PC-3 (cell line): ENCODE measurements around the gene CCDC197. TPM values are rescaled to one million over a fixed set of nuclear protein-coding genes. Genes with fewer than 3 reads are reported as not detected.

Source experiments
- ATAC-seq: fragments of 200-7000 bp; cut with Tn5 transposase; 2 replicates; pipeline ENCODE4 v1.9.1; 2020; ENCODE audit warnings: mild to moderate bottlenecking, moderate library complexity
- BruUV-seq: library from RNA; stranded (reverse); fragments of 400-500 nt; replicated peaks from 2 replicates; lab custom pipeline; 2021; lab: Mats Ljungman, UMichigan
- CTCF ChIA-PET: fragments of 300-600 bp; sonication (Branson Sonifier 250); formaldehyde crosslinking; loops from one replicate; lab custom pipeline; 2022; ENCODE audit warnings: antibody characterized with exemption; lab: Charles Lee
- POLR2A ChIA-PET: fragments of 300-600 bp; sonication (Branson Sonifier 250); formaldehyde crosslinking; loops from one replicate; lab custom pipeline; 2022; ENCODE audit warnings: antibody characterized with exemption; ENCODE audit not compliant: unreplicated experiment; lab: Charles Lee
- DNase-seq: peaks from one replicate; pipeline ENCODE4 v3.0.0-alpha.2; 2015
- H2AFZ ChIP-seq: fragments of 300-600 bp; sonication (generic); 2 replicates; pipeline ENCODE4 v1.6.0; 2016; ENCODE audit warnings: antibody characterized with exemption, low read length
- H3F3A ChIP-seq: fragments of 300-600 bp; sonication (generic); one replicate; pipeline ENCODE4 v1.6.0; 2017; ENCODE audit warnings: antibody characterized with exemption, low read length, control low read depth, mild to moderate bottlenecking; ENCODE audit not compliant: unreplicated experiment
- H3K27ac ChIP-seq: fragments of 300-600 bp; sonication (generic); 2 replicates; pipeline ENCODE4 v1.5.1; 2016; ENCODE audit warnings: mild to moderate bottlenecking, low read length
- H3K27me3 ChIP-seq: fragments of 300-600 bp; sonication (generic); 2 replicates; pipeline ENCODE4 v1.6.1; 2016; ENCODE audit warnings: low read length, mixed read lengths
- H3K36me3 ChIP-seq: fragments of 300-600 bp; sonication (generic); 2 replicates; pipeline ENCODE4 v1.6.1; 2016; ENCODE audit warnings: low read depth, mixed run types, low read length, mixed read lengths
- H3K4me1 ChIP-seq: fragments of 300-600 bp; sonication (generic); 2 replicates; pipeline ENCODE4 v1.5.1; 2016; ENCODE audit warnings: low read length; ENCODE audit not compliant: insufficient read depth
- H3K4me2 ChIP-seq: fragments of 300-600 bp; sonication (generic); 2 replicates; pipeline ENCODE4 v1.6.0; 2016; ENCODE audit warnings: low read length
- H3K4me3 ChIP-seq: fragments of 300-600 bp; sonication (generic); 2 replicates; pipeline ENCODE4 v1.5.1; 2016; ENCODE audit warnings: mild to moderate bottlenecking, low read length, mixed read lengths
- H3K79me2 ChIP-seq: fragments of 300-600 bp; sonication (generic); 2 replicates; pipeline ENCODE4 v1.6.1; 2017; ENCODE audit warnings: low read length, mixed read lengths
- H3K9ac ChIP-seq: fragments of 300-600 bp; sonication (generic); 2 replicates; pipeline ENCODE4 v1.6.0; 2016; ENCODE audit warnings: mild to moderate bottlenecking, low read length
- H3K9me2 ChIP-seq: fragments of 300-600 bp; sonication (generic); replicated peaks from 2 replicates; pipeline ENCODE4 v1.6.1; 2016; ENCODE audit warnings: mixed run types, low read length, mixed read lengths
- H3K9me3 ChIP-seq: fragments of 300-600 bp; sonication (generic); 2 replicates; pipeline ENCODE4 v1.6.1; 2016; ENCODE audit warnings: low read length, mixed read lengths
- H4K20me1 ChIP-seq: fragments of 300-600 bp; sonication (generic); 2 replicates; pipeline ENCODE4 v1.6.1; 2016; ENCODE audit warnings: low read length, mixed read lengths
- CTCF ChIP-seq: fragments of 300-600 bp; sonication (generic); conservative IDR thresholded peaks from 2 replicates; pipeline ENCODE4 v1.5.1; 2017; ENCODE audit warnings: antibody characterized with exemption, low read depth, mild to moderate bottlenecking, low read length
- EZH2 ChIP-seq: fragments of 300-600 bp; sonication (generic); IDR thresholded peaks from one replicate; pipeline ENCODE4 v1.6.1; 2017; ENCODE audit warnings: antibody characterized with exemption, mild to moderate bottlenecking, low read length; ENCODE audit not compliant: unreplicated experiment
- EZH2phosphoT487 ChIP-seq: fragments of 300-600 bp; sonication (generic); IDR thresholded peaks from 2 replicates; pipeline ENCODE4 v1.6.1; 2018; ENCODE audit warnings: mild to moderate bottlenecking, antibody characterized with exemption, low read length, borderline replicate concordance
- intact Hi-C: fragments of 100-400 bp; cut with micrococcal nuclease; formaldehyde crosslinking; loops from 2 replicates; pipeline ENCODE4 v1.9.0; 2023
- total RNA-seq: library from RNA; depleted of rRNA; stranded (reverse); fragments of >200 nt; gene quantifications from 2 replicates; pipeline ENCODE4 v1.2.3, GENCODE V29; 2014

The CCDC197 gene
- total RNA-seq, 1 experiment from 2014 or later, result not detected

- Histone ChIP-seq H4K20me1 (no peaks in the 10 kb centered on the region), H3K36me3 (no peaks in the 10 kb centered on the region), H3K4me3 (no peak overlapping the region), H3K9ac (no peak overlapping the region), H2AFZ (no peak overlapping the region), H3F3A (no peaks in the 10 kb centered on the region), H3K9me3 (no peaks in the 10 kb centered on the region), H3K4me2 (no peak overlapping the region), H3K79me2 (no peaks in the 10 kb centered on the region), H3K4me1 (peaks cover 11% of the 10 kb centered on the region; the same call in 1 of the 2 replicates), H3K9me2 (no peaks in the 10 kb centered on the region), H3K27ac (no peak overlapping the region), H3K27me3 (no peaks in the 10 kb centered on the region)
- CTCF ChIA-PET, result no interaction called here
- ATAC-seq, result no peak
- BruUV-seq, result no TSS peak
- POLR2A ChIA-PET, result no interaction called here
- no peak for TF ChIP-seq EZH2phosphoT487
- TF ChIP-seq CTCF, result no peak
- no peak for TF ChIP-seq EZH2
- no peak for DNase-seq
- intact Hi-C loops, result no loop called here
Observed at GRCh38 chr14:93991212-93991611, 5.9 kb upstream of the CCDC197 start.

DNA sequence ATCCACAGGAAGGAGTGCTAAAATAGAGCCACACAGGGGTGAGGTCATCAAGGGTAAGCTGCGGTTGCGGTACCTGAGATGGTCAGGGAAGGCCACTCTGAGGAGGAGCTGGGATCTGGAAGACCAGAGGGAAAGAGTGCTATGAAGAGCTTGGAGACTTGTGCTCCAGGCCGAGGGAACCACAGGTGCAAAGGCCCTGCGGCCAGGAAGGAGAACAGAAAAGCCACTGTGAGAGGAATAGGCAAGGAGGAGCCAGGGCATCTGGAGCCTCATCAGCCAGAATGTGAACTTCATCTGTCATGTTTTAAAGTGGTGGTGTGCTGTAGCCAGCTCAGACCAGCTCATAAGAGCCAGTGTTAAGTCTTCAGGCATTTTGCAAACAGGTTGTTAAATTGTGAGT, 5.5 kb upstream of the CCDC197 start:
- no TSS peak for BruUV-seq

More for the DNA sequence above, 5.5 kb upstream of the CCDC197 start:
- no peak overlapping the region for H3K9ac ChIP-seq
- H3F3A ChIP-seq, result no peaks in the 10 kb centered on the region
- ATAC-seq (no peak), DNase-seq (no peak)
- no peak overlapping the region for H2AFZ ChIP-seq
- peaks cover 11% of the 10 kb centered on the region; the same call in 1 of the 2 replicates for H3K4me1 ChIP-seq
- TF ChIP-seq EZH2 (no peak), CTCF (no peak), EZH2phosphoT487 (no peak)
- intact Hi-C loops, result no loop called here
- H4K20me1 ChIP-seq, result no peaks in the 10 kb centered on the region
- H3K27ac ChIP-seq, result no peak overlapping the region
- H3K9me3 ChIP-seq, result no peaks in the 10 kb centered on the region
- H3K4me3 ChIP-seq, result no peak overlapping the region
- ChIA-PET POLR2A (no interaction called here), CTCF (no interaction called here)
- no peaks in the 10 kb centered on the region for H3K79me2 ChIP-seq
- H3K36me3 ChIP-seq, result no peaks in the 10 kb centered on the region
- no peaks in the 10 kb centered on the region for H3K27me3 ChIP-seq
- no peaks in the 10 kb centered on the region for H3K9me2 ChIP-seq
- no peak overlapping the region for H3K4me2 ChIP-seq
